HG03060 (cell line): ENCODE results near the gene ATP8B3.

ENCODE experiments used
- ATAC-seq: cut with Tn5 transposase; IDR thresholded peaks from one replicate; pipeline ENCODE4 v1.9.1; 2021; ENCODE audit warnings: low read depth, moderate number of reproducible peaks; ENCODE audit not compliant: unreplicated experiment

Gene ATP8B3

DNA sequence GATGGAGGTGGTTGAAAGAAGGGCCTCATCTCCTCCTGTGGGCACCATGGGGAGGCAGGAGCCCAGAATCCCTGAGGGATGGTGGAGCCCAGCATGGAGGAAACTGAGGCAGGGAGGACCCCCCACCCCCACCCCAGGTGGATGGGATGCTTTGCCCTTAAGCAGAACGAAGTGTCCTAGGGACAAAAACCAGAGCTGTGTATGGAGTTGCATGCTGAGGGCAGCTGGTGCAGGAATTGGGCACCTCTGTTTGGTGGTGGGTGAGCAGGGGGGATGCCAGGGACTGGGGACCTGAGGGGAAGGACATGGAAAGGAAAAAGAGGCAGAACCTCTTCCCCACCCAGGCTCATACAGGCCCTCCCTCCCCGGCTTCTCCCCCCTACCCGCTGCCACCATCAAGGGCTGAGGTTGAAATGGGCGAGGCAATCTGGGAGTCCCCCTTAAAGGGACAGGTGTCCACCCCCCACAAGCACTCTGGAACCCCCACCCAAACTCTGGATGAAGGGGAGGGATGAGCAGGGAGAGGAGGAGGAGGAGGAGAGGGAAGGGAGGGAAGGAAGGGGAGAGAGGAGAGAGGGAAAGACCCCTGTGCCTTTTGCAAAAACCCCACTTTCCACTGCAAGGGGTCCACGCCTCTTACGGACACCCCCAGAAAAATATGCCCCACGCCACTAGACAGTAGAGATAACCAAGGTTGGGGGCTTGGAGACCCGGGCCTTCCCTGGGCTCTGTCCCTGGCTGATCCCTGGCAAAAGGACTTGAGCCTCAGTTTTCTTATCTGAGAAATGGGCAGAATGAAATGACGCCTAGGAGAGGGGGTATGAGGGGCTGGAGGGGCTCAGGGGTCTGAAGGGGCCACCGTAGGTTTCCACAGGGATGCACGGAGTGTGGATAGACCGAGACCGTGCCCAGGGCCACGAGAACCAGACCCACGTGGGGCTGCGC is 52.8 kb downstream of the ATP8B3 start:
- ATAC-seq = no peak

GRCh38 chr19:1758231-1758577 is 53.9 kb downstream of the ATP8B3 start:
- no peak for ATAC-seq

DNA sequence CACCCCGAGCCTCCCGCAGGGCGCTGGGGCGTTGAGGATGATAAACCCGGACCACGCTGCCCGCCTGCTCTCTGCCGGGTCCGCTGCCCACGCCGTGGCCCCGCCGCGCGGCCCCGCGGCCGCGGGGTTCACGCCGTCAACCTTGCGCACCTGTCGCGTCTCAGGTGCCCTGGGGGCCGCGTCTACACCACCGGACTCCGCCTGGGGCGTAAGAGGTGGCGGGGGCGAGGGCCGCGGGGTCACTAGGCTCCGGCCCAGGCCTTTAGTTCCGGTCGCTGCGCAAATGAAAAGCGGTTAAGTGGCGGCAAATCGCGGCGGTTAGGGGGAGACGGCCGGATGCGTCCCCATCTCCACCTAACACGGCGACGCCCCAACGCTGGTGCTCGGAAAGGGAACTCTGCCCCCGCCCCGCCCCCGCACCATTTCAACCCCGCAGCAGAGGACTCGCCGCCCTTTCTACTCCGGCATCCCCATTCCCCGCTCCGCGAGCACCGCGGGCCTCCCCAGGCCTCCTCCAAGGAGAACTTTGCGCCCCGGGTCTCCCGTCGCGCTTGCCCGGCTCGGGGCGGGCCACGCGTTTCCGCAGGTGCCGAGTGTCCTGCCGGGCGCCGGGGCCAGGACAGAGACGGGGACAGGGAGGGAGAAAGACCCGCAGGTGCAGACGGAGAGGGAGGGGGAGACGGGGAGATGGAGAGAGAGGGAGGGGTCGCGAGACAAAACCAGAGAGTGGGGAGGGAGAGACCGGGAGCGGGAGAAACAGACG is 54.4 kb downstream of the ATP8B3 start:
- ATAC-seq = no peak

- ATAC-seq = no peak
These were observed 55.2 kb downstream of the ATP8B3 start for GRCh38 chr19:1756705-1757465.

GRCh38 chr19:1756264-1756663 is 55.8 kb downstream of the ATP8B3 start:
- no peak for ATAC-seq

DNA sequence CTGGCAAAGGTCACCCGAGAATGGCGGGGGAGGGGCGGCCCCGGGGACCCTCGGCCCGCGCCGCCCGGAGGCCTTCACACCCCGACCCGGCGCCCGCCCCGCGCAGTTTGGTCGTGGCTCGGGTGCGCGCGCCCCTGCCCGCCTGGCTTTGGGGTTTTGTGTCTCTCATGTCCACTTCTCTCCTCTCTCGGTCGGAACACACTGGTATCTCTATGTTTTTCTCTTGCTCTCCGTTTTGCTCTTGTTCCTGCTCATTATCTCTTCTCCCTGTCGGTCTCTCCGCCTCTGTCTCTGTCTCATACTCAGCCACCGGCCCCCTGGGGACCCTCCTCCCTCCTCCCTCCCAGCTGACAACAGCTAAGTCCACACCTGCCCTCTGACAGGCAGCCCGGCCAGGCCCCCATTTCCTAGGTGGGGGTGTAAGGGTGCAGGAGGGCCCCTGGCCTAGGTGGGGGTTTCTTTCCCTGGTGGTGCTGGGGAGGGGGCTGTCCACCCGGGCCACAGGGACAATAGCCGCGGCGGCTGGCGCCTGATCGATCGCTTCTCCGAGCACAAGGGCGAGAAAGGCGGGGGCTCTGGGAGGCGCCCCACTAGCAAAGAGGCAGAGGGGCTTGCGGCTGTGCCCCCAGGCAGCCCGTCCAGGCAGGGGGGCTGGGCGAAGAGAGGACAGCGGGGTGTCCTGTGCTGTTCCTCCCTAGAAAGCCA is 56.5 kb downstream of the ATP8B3 start:
- ATAC-seq = no peak

- no peak for ATAC-seq
These were observed 57.2 kb downstream of the ATP8B3 start for GRCh38 chr19:1754636-1755466.

DNA sequence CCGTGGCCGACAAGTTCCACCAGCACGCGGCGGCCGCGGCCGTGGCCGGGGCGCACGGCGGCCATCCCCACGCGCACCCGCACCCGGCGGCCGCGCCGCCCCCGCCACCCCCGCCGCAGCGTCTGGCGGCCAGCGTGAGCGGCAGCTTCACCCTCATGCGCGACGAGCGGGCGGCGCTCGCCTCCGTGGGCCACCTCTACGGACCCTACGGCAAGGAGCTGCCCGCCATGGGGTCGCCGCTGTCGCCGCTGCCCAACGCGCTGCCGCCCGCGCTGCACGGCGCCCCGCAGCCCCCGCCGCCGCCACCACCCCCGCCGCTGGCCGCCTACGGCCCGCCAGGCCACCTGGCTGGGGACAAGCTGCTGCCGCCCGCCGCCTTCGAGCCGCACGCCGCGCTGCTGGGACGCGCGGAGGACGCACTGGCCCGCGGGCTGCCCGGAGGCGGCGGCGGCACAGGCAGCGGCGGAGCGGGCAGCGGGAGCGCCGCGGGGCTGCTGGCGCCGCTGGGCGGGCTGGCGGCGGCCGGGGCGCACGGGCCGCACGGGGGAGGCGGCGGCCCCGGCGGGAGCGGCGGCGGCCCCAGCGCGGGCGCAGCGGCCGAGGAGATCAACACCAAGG is 57.9 kb downstream of the ATP8B3 start:
- ATAC-seq = no peak

DNA sequence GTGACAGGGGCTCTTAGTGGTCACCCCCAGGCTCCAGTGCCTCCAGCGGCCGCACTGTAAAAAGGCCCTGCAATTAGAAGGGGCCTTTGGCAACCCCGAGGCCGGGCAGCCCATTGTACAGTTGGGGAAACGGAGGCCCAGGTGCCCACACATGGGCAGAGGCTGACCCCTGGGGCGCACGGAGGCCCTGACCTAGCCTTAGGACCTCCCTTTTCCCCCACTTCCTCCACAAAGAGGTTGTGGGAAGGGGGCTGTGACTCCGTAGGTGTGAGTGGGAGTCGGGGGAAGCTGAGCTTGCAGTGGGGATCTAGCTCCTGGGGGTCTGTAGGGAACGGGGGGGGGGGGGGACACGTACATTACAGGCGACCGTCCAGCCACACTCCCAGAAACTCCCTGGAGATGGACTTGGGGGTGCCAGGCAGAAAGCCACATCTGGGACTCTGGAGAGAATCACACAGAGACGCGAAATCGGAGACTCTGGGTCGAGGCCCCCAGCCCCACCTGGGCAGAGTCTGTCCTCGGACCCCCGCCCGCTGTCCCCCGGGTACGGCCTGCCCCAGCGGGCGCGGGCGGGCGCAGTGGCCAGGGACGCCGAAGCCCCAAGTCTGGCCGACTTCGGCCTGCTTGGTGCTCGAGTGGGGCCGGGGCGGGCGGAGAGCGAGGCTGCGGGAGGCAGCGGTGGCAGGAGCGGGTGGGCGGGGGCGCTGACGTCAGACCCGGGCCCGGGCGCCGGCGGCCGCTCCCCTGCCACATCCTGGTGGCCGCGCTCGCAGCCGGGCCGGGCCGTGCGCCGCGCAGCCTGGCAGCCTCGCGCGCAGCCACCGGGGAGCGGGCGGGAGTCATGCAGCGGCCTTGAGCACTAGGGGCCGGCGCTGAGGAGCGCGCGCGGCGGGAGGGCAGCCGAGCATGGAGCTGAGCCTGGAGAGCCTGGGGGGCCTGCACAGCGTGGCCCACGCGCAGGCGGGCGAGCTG is 59.0 kb downstream of the ATP8B3 start, which contains the start of gene ONECUT3:
Gene ONECUT3, plus strand, starts transcription at position 750 of the 972 bp plus-strand sequence. Its CDS starts 157 bp downstream, at position 907.
- no peak for ATAC-seq

- no peak for ATAC-seq
These were observed 59.9 kb downstream of the ATP8B3 start for GRCh38 chr19:1752009-1752756.

- ATAC-seq = no peak
These were observed 60.6 kb downstream of the ATP8B3 start for GRCh38 chr19:1751367-1752008.

DNA sequence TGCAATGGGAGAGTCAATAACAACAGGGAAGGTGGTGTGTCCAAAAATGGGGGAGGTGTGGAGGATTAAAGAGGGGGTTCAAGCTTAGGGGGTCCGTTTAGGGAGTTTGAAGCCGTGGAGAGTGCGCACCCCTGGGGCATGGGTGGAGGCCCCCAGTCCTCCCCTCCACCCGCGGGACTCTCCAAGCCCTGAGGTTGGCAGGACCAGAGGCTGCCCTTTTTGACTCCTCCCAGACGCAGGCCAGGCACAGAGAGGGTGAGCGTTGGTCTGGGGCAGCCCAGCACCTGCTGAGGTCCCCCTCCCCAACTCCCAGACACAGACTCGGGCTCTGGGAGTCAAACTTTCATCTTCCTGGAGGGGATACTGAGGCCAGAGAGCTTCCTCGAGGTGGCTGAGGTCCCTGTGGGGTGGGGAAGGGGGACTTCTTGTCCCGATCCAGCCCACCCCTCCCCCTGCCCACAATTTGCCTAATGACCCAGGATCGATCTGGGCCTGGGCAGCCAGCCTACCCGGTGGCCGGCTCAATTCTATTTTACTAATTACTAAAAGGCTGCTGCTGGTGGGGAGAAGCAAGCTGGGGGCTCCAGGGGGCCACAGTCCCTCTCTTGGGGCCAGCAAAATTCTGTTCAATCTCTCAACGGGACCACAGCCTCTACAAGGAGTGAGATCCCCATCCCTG is 61.6 kb downstream of the ATP8B3 start:
- no peak for ATAC-seq

- ATAC-seq = no peak
These were observed 62.4 kb downstream of the ATP8B3 start for GRCh38 chr19:1749373-1750342.

DNA sequence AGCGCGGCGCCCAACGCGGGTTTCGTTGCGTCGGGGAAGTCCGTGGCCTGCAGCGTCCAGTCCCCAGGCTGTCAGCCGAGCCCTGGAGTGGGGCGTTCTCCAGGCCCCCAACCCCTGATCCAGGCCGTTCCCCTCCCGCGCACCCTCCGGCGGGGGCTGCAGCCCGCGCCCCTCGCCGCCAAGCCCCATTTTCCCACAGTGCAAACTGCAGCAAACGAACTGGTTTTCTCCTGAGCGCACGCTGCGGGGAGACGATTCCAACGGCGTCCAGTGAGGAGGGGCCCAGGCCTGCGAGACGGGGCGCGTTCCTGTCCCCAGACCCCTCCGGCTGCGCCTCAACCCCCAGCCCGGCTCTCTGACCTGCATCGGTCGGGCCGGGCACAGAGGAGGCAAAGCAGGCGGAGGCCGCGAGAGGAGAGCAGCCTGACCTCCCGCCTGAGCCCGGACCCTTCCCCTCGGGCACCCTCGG is 63.2 kb downstream of the ATP8B3 start:
- no peak for ATAC-seq
